Dendritic cell treated with granulocyte-macrophage colony-stimulating factor and Interleukin-4, amounts not matched to agents 40 ng/mL and 50 ng/mL, for 4 days (primary cell): ENCODE data around the gene SPACA6.

Experiments used
- H3K27ac Mint-ChIP-seq: one replicate; pipeline ENCODE4 v1.8.0; 2022; ENCODE audit warnings: mild to moderate bottlenecking, mixed read lengths
- H3K27me3 Mint-ChIP-seq: one replicate; pipeline ENCODE4 v1.8.0; 2022; ENCODE audit warnings: mild to moderate bottlenecking, mixed read lengths
- H3K36me3 Mint-ChIP-seq: one replicate; pipeline ENCODE4 v1.8.0; 2022; ENCODE audit warnings: low read depth, mixed read lengths
- H3K4me1 Mint-ChIP-seq: one replicate; pipeline ENCODE4 v1.8.0; 2022; ENCODE audit warnings: low read depth, mixed read lengths
- H3K4me3 Mint-ChIP-seq: one replicate; pipeline ENCODE4 v1.8.0; 2022; ENCODE audit warnings: mild to moderate bottlenecking, moderate library complexity, mixed read lengths
- H3K9me3 Mint-ChIP-seq: one replicate; pipeline ENCODE4 v1.8.0; 2022; ENCODE audit warnings: mixed read lengths
- intact Hi-C: fragments of 100-400 bp; cut with micrococcal nuclease; formaldehyde crosslinking; loops from one replicate; pipeline ENCODE4 v1.15.0; 2022

SPACA6 gene

DNA sequence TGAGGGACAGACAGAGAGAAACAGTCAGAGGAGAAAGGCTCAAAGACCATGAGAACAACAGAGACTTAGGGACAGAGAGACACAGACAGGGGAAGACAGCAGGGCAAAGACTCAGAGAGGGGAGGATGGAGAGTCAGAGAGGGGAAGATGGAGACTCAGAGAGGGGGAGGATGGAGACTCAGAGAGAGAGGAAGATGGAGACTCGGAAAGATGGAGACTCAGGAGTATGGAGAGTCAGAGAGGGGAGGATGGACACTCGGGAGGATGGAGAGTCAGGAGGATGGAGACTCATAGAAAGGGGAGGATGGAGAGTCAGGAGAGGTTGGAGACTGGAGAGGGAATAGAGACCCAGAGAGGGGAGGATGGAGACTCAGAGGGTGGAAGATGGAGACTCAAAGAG is 689 bp downstream of the SPACA6 start:
- Mint-ChIP-seq H3K4me3 (no peak overlapping the region), H3K9me3 (no peaks in the 10 kb centered on the region), H3K27me3 (peaks cover 80% of the 10 kb centered on the region), H3K4me1 (peaks cover 41% of the 10 kb centered on the region), H3K36me3 (no peaks in the 10 kb centered on the region), H3K27ac (no peak overlapping the region)
- intact Hi-C loops = no loop called here

DNA sequence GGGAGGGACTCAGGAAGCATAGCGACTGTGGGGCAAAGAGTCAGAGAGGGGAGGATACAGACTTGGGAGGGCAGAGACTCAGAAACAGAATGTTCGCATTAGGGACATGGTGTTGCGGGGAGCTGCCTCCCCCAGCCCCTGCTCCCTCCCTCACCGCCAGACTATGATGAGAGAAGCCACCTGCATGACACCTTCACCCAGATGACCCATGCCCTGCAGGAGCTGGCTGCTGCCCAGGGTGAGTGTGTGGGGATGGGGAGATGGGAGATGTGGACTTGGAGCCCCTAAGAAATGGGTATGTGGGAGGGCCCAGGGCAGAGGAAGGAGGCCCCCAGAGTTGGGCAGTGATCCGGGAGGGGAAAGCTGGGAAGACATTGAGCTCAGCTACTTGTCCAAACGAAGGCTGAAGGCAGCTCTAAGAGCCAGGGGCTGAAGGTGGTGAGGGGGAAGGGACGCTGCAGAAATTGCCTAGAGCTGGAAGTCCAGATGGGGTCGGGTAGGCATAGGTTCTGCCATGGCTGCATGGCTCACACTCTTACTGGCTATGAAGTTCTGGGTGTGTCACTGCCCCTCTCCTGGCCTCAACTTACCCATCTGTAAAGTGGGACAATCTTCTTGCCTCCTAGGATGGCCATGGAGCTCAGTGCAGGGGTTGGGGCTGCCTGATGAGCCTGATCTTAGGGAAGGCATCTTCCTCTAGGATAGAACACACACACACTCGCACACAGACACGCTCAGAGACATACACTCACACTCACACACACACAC is 1.4 kb downstream of the SPACA6 start:
- no peak overlapping the region for H3K27ac Mint-ChIP-seq
- H3K9me3 Mint-ChIP-seq = no peaks in the 10 kb centered on the region
- H3K27me3 Mint-ChIP-seq = peaks cover 82% of the 10 kb centered on the region
- H3K4me1 Mint-ChIP-seq = peaks cover 39% of the 10 kb centered on the region
- H3K4me3 Mint-ChIP-seq = no peak overlapping the region
- H3K36me3 Mint-ChIP-seq = no peaks in the 10 kb centered on the region
- intact Hi-C loops = no loop called here

DNA sequence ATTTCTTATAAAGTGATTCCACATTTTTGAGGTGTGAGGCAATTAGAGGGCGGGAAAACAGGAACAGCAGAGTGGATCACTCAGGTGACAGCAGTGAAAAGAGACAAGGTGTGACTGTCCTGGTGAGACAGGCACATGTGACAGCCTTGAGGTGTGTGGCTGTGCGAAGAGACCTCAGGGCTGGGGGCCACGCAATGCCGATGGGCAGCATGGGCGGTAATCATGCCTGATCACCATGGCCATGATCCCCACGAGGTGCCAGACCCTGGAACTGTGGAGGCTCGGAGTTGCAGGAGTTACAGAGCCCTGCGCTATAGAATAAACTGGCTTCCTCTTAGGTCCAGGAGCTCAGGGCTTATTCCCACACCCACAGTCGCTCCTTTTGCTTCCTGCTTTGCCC is 2.0 kb downstream of the SPACA6 start:
- intact Hi-C loops = no loop called here
- H3K36me3 Mint-ChIP-seq = no peaks in the 10 kb centered on the region
- H3K27ac Mint-ChIP-seq = no peak overlapping the region
- no peaks in the 10 kb centered on the region for H3K9me3 Mint-ChIP-seq
- peaks cover 33% of the 10 kb centered on the region for H3K4me1 Mint-ChIP-seq
- H3K4me3 Mint-ChIP-seq = no peak overlapping the region
- peaks cover 81% of the 10 kb centered on the region for H3K27me3 Mint-ChIP-seq

DNA sequence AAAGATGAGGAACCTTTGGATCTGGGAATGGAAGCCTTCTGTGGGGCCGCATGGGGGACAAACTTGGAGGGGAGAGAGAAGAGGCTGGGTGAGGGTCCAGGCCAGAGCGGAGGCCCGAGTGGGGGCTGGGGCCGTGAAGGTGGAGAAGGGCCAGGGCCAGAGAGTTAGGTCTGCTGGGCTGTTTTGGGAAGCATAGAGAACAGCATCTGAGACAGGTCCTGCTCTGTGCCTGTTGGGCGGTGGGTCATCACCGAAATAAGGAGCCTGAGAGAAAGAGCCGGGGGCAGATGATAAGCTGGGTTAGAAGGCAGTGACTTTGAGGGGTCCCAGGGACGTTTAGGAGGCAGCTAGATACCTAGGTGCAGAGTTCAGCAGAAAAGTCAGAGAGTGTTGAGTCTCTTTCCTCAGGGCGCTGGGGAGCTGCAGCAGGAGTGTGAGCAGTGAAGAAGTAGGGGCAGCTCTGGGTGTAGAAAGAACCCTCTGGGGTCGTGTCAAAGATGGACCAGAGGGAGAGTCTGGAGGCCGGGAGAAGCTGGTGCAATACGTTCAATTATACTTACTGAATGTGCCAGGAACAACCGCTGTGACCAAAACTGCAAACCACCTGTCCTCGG is 2.7 kb downstream of the SPACA6 start:
- H3K4me1 Mint-ChIP-seq = peaks cover 29% of the 10 kb centered on the region
- H3K27ac Mint-ChIP-seq = no peak overlapping the region
- H3K36me3 Mint-ChIP-seq = no peaks in the 10 kb centered on the region
- H3K9me3 Mint-ChIP-seq = no peaks in the 10 kb centered on the region
- H3K27me3 Mint-ChIP-seq = peaks cover 79% of the 10 kb centered on the region
- intact Hi-C loops = no loop called here
- H3K4me3 Mint-ChIP-seq = no peak overlapping the region

DNA sequence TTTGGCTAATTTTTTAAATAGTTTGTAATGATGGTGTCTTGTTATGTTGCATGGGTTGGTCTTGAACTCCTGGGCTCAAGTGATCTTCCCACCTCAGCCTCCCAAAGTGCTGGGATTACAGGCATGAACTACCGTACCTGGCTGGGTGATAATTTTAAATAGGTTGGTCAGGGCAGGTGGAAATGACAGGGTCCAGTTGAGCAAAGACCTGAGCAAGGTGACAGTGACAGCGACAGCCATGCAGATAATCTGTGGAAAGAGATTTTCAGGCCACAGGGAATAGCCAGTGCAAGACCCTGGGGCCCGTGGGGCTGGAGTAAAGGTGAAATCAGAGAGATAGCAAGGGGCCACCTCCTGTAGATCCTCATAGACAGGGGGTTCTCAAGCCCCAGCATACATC is 3.5 kb downstream of the SPACA6 start:
- H3K4me1 Mint-ChIP-seq = peaks cover 25% of the 10 kb centered on the region
- no peak overlapping the region for H3K4me3 Mint-ChIP-seq
- no peaks in the 10 kb centered on the region for H3K36me3 Mint-ChIP-seq
- peaks cover 79% of the 10 kb centered on the region for H3K27me3 Mint-ChIP-seq
- H3K27ac Mint-ChIP-seq = no peak overlapping the region
- intact Hi-C loops = no loop called here
- H3K9me3 Mint-ChIP-seq = no peaks in the 10 kb centered on the region

DNA sequence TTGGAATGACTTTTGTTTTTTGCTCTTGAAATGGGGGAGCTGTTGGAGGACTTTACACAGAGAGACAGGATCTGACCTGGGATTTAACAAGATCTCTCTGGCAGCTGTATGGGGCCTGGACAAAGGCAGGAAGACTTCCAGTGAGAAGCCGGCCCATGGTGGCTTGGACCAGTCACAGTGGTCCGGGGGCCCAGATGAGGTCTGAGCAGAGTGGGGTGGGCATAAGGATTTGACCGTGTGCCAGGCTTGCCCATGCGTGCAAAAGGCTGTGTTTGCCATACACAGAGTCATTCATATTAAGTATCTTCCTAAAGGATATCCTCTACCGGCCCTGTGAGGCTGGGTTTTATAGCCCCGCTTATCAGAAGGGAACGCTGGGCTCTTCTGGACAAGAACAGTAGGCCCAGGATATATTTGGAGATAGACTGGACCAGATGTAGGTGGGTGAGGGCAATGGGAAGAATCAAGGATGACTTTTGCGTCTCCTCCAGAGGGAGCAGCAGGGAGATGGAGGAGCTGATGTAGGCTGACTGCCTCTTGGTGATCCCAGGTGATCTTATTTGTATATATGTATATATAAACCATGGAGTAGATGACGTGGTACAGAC is 4.1 kb downstream of the SPACA6 start:
- H3K4me3 Mint-ChIP-seq = no peak overlapping the region
- H3K9me3 Mint-ChIP-seq = no peaks in the 10 kb centered on the region
- no peak overlapping the region for H3K27ac Mint-ChIP-seq
- peaks cover 79% of the 10 kb centered on the region for H3K27me3 Mint-ChIP-seq
- no peaks in the 10 kb centered on the region for H3K36me3 Mint-ChIP-seq
- peaks cover 26% of the 10 kb centered on the region for H3K4me1 Mint-ChIP-seq
- intact Hi-C loops = no loop called here

DNA sequence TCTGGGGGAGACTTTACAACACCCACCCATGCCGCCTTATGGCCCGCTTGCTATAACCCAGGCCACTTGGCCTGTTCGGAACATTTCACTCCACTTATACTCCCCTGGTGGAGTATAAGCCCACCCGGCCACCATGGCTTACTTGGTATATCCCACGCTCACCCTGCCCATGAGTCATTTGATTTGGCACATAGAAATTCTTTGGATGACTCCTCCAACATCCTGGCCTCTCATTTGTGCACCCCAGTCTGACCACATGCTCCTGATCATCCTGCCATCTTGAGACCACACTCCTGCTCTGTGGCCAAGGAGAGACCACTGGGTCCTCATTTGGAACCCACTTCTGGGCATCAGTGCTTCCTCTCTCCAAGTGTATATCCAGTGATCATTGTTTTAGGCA is 5.2 kb downstream of the SPACA6 start:
- Mint-ChIP-seq H3K4me1 (peaks cover 36% of the 10 kb centered on the region), H3K4me3 (no peak overlapping the region), H3K36me3 (no peaks in the 10 kb centered on the region), H3K27me3 (peaks cover 83% of the 10 kb centered on the region), H3K27ac (no peak overlapping the region), H3K9me3 (no peaks in the 10 kb centered on the region)
- intact Hi-C loops = no loop called here

DNA sequence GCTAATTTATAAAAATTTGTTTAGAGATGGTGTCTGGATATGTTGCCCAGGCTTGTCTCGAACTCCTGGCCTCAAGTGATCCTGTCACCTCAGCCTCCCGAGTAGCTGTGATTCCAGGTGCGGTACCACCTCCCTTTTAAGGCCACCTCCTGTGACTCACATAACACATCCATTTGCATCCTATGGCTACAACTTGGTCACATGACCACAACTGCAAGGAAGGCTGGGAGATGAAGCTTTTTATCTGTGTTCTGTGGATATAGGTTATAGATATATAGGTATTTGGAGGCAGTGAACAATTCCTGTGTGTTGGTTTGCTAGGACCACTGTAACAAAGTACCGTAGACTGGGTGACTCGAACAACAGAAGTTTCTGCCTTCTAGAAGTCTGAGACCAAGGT is 6.0 kb downstream of the SPACA6 start:
- Mint-ChIP-seq H3K4me3 (no peak overlapping the region), H3K4me1 (peaks cover 41% of the 10 kb centered on the region), H3K27ac (no peak overlapping the region), H3K27me3 (peaks cover 79% of the 10 kb centered on the region), H3K9me3 (no peaks in the 10 kb centered on the region), H3K36me3 (peaks cover 2% of the 10 kb centered on the region)
- intact Hi-C loops = no loop called here

DNA sequence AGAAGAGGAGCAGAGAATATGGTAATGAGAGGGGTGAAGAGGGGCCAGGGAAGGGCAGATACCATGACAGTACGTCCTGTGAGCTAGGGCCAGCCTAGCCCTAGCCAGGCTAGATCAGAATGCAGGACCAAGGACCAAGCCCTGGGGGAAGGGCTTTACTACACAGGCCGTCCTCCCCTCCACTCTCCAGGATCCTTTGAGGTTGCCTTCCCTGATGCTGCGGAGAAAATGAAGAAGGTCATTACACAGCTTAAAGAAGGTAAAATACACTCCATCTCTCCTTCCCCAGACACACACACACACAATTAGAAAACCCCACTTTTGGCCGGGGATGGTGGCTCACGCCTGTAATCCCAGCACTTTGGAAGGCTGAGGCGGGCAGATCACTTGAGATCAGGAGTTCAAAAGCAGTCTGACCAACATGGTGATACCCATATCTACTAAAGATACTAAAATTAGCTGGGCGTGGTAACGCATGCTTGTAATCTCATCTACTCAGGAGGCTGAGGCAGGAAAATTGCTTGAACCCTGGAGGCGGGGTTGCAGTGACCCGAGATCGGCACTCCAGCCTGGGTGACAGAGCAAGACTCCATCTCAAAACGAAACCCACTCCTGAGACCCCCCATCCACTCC is 8.5 kb downstream of the SPACA6 start:
- Mint-ChIP-seq H3K4me3 (no peak overlapping the region), H3K36me3 (peaks cover 26% of the 10 kb centered on the region), H3K9me3 (no peaks in the 10 kb centered on the region), H3K27me3 (peaks cover 60% of the 10 kb centered on the region), H3K27ac (no peak overlapping the region), H3K4me1 (peaks cover 46% of the 10 kb centered on the region)
- intact Hi-C loops = no loop called here

DNA sequence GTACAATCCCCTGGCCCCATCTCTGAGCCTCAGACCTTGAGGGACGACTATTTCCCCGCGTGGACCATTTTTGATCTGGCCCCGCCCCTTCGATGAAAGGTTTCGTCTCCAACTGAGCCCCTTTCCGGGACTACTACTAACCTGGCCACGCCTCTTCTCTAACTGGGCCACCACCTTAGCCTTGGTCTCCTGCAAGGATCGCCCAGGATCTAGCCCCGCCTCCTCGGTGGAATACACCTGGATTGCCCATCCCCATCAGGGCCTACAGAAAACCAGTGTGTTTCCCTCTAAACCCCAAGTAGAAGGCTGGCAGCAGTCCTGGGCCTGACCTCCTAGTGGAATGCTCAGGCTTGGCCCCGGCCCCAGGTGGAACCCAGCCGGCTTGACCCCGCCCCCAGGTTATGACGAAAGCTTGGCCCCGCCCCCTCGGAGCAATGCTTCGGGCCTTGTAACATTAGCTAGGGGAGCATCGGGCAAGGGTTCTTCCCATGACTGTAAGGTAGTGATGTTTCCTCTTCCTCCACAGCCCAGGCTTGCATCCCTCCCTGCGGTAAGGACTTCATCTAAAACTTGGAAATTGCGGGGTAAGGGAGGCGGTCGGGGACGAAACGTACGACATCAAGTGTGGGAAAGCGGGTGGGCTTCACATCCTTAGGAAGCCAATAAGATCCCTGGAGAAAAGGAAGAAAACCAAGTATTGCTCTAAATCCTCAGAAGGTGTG is 9.1 kb downstream of the SPACA6 start:
- Mint-ChIP-seq H3K27me3 (peaks cover 54% of the 10 kb centered on the region), H3K9me3 (no peaks in the 10 kb centered on the region), H3K4me1 (peaks cover 47% of the 10 kb centered on the region), H3K27ac (peak overlapping the region; percentile 97), H3K36me3 (peaks cover 33% of the 10 kb centered on the region), H3K4me3 (peak overlapping the region; percentile 14)
- intact Hi-C loops = no loop called here

DNA sequence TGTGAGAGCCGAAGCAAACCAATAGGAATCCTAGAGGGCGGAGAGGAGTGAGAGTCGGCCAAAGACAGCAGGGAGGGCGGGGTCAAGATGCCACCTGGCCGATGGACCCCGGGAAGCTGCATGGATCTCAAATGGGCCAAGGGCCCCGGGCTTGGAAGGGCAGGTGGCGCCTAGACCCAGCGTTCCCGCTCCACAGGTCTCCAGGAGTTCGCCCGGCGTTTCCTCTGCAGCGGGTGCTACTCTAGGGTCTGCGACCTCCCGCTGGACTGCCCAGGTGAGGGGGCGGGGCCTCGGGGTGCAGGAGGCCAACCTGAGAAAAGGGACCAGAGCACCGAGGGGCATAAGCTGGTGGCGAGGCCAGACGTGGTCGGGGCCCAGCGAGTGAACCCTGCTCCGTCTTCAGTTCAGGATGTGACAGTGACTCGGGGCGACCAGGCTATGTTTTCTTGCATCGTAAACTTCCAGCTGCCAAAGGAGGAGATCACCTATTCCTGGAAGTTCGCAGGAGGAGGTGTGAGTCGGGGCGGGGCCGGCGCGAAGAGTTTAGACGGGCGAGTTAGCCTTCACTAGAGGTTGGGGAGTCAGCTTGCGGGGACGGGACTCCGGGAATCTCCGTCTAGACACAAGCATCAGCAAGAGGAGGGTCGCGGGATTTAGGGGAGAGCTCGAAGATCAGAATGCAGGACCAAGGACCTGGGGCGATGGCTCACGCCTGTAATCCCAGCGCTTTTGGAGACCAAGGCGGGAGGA is 9.9 kb downstream of the SPACA6 start:
- H3K27me3 Mint-ChIP-seq = peaks cover 50% of the 10 kb centered on the region
- H3K4me1 Mint-ChIP-seq = peaks cover 47% of the 10 kb centered on the region
- H3K4me3 Mint-ChIP-seq = peak overlapping the region; percentile 83
- intact Hi-C loops = no loop called here
- peak overlapping the region; percentile 97 for H3K27ac Mint-ChIP-seq
- peaks cover 37% of the 10 kb centered on the region for H3K36me3 Mint-ChIP-seq
- H3K9me3 Mint-ChIP-seq = no peaks in the 10 kb centered on the region

DNA sequence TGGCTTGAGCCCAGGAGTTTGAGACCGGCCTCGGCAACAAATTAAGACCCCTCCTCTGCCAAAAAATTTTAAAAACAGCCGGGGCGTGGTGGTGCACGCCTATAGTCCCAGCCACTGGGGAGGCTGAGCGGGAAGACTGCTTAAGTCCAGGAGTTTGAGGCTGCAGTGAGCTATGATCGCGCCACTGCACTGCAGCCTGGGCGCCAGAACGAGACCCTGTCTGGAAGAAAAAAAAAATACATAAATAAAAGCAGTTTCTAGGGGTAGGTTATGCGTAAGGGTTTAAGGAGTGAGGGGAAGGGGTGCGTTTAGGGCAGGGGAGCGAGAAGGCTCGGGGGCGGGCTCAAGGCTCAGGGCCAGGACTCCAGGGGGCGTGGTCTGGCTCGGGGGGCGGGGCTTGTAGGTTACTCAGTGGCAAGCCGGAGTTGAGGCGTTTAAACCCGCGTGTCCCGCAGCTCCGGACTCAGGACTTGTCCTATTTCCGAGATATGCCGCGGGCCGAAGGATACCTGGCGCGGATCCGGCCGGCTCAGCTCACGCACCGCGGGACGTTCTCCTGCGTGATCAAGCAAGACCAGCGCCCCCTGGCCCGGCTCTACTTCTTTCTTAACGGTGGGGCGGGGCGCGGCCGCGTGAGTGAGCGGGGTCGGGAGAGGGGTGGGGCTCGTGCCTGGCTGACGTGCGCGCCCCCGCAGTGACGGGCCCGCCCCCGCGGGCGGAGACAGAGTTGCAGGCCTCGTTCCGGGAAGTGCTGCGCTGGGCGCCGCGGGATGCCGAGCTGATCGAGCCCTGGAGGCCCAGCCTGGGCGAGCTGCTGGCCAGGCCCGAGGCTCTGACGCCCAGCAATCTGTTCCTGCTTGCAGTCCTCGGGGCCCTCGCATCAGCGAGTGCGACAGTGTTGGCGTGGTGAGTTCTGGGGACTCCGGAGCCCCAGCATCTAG is 10.7 kb downstream of the SPACA6 start:
- intact Hi-C loops = no loop called here
- peak overlapping the region; percentile 97 for H3K27ac Mint-ChIP-seq
- peaks cover 37% of the 10 kb centered on the region for H3K36me3 Mint-ChIP-seq
- H3K4me3 Mint-ChIP-seq = peak overlapping the region; percentile 83
- H3K27me3 Mint-ChIP-seq = peaks cover 50% of the 10 kb centered on the region
- H3K4me1 Mint-ChIP-seq = peaks cover 47% of the 10 kb centered on the region
- H3K9me3 Mint-ChIP-seq = no peaks in the 10 kb centered on the region
